HepG2 (cell line): ENCODE measurements around the gene STARD13. TPM values are rescaled to one million over a fixed set of nuclear protein-coding genes. Genes with fewer than 3 reads are reported as not detected.

Experiments
- POLR2AphosphoS5 ChIP-seq: IDR thresholded peaks from 2 replicates; pipeline ENCODE4 v1.6.1; 2012; ENCODE audit warnings: low read depth, low read length
- RCOR2 ChIP-seq: IDR thresholded peaks from 2 replicates; pipeline ENCODE4 v1.6.1; 2016; ENCODE audit warnings: missing biosample characterization, missing genetic modification reagents
- SAFB2 ChIP-seq: sonication (generic); formaldehyde crosslinking; IDR thresholded peaks from 2 replicates; pipeline ENCODE4 v1.5.1; 2020; ENCODE audit warnings: missing genetic modification reagents, low read depth, mild to moderate bottlenecking, borderline replicate concordance
- SIX1 ChIP-seq: sonication (generic); formaldehyde crosslinking; IDR thresholded peaks from 2 replicates; pipeline ENCODE4 v1.4.0; 2020; ENCODE audit warnings: missing genetic modification reagents, borderline replicate concordance
- SOX6 ChIP-seq, 2 experiments: fragments of 450-650 bp in 1 of 2; sonication (generic) in 1 of 2; formaldehyde crosslinking in 1 of 2; IDR thresholded peaks; 2 replicates each; pipeline versions ENCODE4 v1.4.0 to v1.6.1; 2017 to 2020; ENCODE audit warnings: antibody characterized with exemption in 1 of 2, mild to moderate bottlenecking in 1 of 2, missing genetic modification reagents in 1 of 2
- ZNF878 ChIP-seq: sonication (generic); formaldehyde crosslinking; IDR thresholded peaks from 2 replicates; pipeline ENCODE4 v1.8.1; 2023; ENCODE audit warnings: mild to moderate bottlenecking, missing genetic modification reagents, moderate library complexity
- polyA plus RNA-seq, 8 experiments: library from polyadenylated mRNA; depleted of rRNA in 3 of 8; stranded (reverse) in 7 of 8; unstranded in 1 of 8; fragments of >200 nt; fragmentation: Illumina TruSeq in 4 of 8; extraction: Trizol in 4 of 8; gene quantifications; 2 replicates each; pipeline versions ENCODE4 v1.2.1 to v1.2.3, GENCODE V29; 2011 to 2016; ENCODE audit warnings: low read depth in 4 of 8, missing spikeins in 1 of 8, mixed read lengths in 1 of 8; ENCODE audit not compliant: insufficient read depth in 1 of 8
- total RNA-seq, 5 experiments: library from RNA; depleted of rRNA; stranded (reverse); fragments of >200 nt; fragmentation: Illumina TruSeq; extraction: Trizol; gene quantifications; 2 replicates each; pipeline ENCODE4 v1.2.3, GENCODE V29; 2016; ENCODE audit warnings: low read depth in 1 of 5
- TF ChIP-seq, protein P1 (sequence below): sonication (generic); formaldehyde crosslinking; IDR thresholded peaks from 2 replicates; pipeline ENCODE4 v1.5.0; 2020; ENCODE audit warnings: missing genetic modification reagents
- TF ChIP-seq, protein P2 (sequence below): sonication (generic); formaldehyde crosslinking; IDR thresholded peaks from 2 replicates; pipeline ENCODE4 v1.8.0; 2022; ENCODE audit warnings: missing genetic modification reagents, mild to moderate bottlenecking, borderline replicate concordance
- TF ChIP-seq, protein P3 (sequence below): IDR thresholded peaks from 2 replicates; pipeline ENCODE4 v1.6.1; 2016
- TF ChIP-seq, protein P4 (sequence below): sonication (generic); formaldehyde crosslinking; conservative IDR thresholded peaks from 2 replicates; pipeline ENCODE4 v1.8.0; 2022; ENCODE audit warnings: low read depth, missing genetic modification reagents
- TF ChIP-seq, protein P5 (sequence below): sonication (generic); formaldehyde crosslinking; IDR thresholded peaks from 2 replicates; pipeline ENCODE4 v1.9.0; 2022; ENCODE audit warnings: missing genetic modification reagents, mild to moderate bottlenecking, borderline replicate concordance
- TF ChIP-seq, protein P6 (sequence below): IDR thresholded peaks from 2 replicates; pipeline ENCODE4 v1.6.1; 2018; ENCODE audit warnings: missing genetic modification reagents
- TF ChIP-seq, protein P7 (sequence below): IDR thresholded peaks from 2 replicates; pipeline ENCODE4 v1.6.1; 2016
- TF ChIP-seq, protein P8 (sequence below): sonication (generic); formaldehyde crosslinking; IDR thresholded peaks from 2 replicates; pipeline ENCODE4 v1.8.1; 2022; ENCODE audit warnings: mild to moderate bottlenecking, missing genetic modification reagents
- TF ChIP-seq, protein P9 (sequence below): sonication (generic); formaldehyde crosslinking; IDR thresholded peaks from 2 replicates; pipeline ENCODE4 v1.8.1; 2023; ENCODE audit warnings: mild to moderate bottlenecking, moderate library complexity, missing genetic modification reagents

STARD13 gene
- total and polyA plus RNA-seq, 2 of the 13 experiments (the other 11 are each of a cell fraction or from before 2014, with no cell fraction given), result 12.8 to 14.3 TPM

DNA sequence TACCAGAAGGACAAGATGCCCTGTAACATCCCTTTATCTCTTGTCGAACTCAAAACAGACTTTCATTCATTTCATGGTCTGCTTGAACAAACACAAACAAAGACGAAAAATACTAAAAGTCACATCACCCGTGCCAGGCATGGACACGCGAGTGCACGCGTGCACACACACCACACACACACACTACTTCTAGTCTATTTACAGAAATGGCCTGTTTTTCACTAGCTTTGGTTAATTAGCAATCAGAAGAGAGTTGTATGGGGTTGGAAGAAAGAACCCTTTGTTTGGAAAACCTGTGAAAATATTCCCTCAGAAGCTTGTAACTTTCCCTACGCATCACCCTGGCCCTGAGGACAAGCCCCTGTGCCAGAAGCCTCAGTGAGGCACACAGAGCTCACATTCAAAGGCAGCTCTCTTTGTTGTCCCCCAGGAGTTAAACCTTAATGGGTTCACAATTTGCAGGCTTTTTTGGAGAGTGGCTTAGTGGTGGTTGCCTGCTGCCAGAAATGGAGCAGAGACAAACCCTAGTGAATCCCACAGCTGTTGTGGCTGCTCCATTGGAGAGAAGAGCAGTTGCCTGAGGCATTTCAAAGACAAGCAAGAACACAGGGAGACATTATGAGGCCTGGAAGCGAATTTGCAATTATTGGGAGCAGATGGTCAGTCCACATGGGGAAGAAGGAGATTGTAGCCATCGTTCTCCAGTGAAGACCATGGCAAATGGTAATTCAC is 55.9 kb downstream of the STARD13 start (continued):
- TF ChIP-seq, protein P1, sequence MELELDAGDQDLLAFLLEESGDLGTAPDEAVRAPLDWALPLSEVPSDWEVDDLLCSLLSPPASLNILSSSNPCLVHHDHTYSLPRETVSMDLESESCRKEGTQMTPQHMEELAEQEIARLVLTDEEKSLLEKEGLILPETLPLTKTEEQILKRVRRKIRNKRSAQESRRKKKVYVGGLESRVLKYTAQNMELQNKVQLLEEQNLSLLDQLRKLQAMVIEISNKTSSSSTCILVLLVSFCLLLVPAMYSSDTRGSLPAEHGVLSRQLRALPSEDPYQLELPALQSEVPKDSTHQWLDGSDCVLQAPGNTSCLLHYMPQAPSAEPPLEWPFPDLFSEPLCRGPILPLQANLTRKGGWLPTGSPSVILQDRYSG (CRISPR knock-in tag), result 0 out of 2 replicates have a peak, but pooled peaks have one; percentile 60
- TF ChIP-seq, protein P2, sequence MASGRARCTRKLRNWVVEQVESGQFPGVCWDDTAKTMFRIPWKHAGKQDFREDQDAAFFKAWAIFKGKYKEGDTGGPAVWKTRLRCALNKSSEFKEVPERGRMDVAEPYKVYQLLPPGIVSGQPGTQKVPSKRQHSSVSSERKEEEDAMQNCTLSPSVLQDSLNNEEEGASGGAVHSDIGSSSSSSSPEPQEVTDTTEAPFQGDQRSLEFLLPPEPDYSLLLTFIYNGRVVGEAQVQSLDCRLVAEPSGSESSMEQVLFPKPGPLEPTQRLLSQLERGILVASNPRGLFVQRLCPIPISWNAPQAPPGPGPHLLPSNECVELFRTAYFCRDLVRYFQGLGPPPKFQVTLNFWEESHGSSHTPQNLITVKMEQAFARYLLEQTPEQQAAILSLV (CRISPR knock-in tag), result no peak
- TF ChIP-seq, protein P3, sequence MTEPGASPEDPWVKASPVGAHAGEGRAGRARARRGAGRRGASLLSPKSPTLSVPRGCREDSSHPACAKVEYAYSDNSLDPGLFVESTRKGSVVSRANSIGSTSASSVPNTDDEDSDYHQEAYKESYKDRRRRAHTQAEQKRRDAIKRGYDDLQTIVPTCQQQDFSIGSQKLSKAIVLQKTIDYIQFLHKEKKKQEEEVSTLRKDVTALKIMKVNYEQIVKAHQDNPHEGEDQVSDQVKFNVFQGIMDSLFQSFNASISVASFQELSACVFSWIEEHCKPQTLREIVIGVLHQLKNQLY, result peak; percentile 95
- TF ChIP-seq POLR2AphosphoS5 (peak; percentile 53), ZNF878 (CRISPR knock-in tag) (0 out of 2 replicates have a peak, but pooled peaks have one; percentile 59), SAFB2 (CRISPR knock-in tag) (no peak), SOX6 (IDR thresholded peaks at IDR 0.05) (no peak), SOX6 (CRISPR knock-in tag; IDR thresholded peaks at IDR 0.05) (peak; percentile 90), RCOR2 (peak; percentile 65), SIX1 (no peak)
- TF ChIP-seq, protein P4, sequence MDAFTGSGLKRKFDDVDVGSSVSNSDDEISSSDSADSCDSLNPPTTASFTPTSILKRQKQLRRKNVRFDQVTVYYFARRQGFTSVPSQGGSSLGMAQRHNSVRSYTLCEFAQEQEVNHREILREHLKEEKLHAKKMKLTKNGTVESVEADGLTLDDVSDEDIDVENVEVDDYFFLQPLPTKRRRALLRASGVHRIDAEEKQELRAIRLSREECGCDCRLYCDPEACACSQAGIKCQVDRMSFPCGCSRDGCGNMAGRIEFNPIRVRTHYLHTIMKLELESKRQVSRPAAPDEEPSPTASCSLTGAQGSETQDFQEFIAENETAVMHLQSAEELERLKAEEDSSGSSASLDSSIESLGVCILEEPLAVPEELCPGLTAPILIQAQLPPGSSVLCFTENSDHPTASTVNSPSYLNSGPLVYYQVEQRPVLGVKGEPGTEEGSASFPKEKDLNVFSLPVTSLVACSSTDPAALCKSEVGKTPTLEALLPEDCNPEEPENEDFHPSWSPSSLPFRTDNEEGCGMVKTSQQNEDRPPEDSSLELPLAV, result no peak
- TF ChIP-seq, protein P5, sequence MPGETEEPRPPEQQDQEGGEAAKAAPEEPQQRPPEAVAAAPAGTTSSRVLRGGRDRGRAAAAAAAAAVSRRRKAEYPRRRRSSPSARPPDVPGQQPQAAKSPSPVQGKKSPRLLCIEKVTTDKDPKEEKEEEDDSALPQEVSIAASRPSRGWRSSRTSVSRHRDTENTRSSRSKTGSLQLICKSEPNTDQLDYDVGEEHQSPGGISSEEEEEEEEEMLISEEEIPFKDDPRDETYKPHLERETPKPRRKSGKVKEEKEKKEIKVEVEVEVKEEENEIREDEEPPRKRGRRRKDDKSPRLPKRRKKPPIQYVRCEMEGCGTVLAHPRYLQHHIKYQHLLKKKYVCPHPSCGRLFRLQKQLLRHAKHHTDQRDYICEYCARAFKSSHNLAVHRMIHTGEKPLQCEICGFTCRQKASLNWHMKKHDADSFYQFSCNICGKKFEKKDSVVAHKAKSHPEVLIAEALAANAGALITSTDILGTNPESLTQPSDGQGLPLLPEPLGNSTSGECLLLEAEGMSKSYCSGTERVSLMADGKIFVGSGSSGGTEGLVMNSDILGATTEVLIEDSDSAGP (CRISPR knock-in tag), result 0 out of 2 replicates have a peak, but pooled peaks have one; percentile 21
- TF ChIP-seq, protein P6, sequence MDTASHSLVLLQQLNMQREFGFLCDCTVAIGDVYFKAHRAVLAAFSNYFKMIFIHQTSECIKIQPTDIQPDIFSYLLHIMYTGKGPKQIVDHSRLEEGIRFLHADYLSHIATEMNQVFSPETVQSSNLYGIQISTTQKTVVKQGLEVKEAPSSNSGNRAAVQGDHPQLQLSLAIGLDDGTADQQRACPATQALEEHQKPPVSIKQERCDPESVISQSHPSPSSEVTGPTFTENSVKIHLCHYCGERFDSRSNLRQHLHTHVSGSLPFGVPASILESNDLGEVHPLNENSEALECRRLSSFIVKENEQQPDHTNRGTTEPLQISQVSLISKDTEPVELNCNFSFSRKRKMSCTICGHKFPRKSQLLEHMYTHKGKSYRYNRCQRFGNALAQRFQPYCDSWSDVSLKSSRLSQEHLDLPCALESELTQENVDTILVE, result peak; percentile 31; the same call in 1 of the 2 replicates
- TF ChIP-seq, protein P7, sequence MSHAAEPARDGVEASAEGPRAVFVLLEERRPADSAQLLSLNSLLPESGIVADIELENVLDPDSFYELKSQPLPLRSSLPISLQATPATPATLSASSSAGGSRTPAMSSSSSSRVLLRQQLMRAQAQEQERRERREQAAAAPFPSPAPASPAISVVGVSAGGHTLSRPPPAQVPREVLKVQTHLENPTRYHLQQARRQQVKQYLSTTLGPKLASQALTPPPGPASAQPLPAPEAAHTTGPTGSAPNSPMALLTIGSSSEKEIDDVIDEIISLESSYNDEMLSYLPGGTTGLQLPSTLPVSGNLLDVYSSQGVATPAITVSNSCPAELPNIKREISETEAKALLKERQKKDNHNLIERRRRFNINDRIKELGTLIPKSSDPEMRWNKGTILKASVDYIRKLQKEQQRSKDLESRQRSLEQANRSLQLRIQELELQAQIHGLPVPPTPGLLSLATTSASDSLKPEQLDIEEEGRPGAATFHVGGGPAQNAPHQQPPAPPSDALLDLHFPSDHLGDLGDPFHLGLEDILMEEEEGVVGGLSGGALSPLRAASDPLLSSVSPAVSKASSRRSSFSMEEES (CRISPR knock-in tag), result no peak
- TF ChIP-seq, protein P8, sequence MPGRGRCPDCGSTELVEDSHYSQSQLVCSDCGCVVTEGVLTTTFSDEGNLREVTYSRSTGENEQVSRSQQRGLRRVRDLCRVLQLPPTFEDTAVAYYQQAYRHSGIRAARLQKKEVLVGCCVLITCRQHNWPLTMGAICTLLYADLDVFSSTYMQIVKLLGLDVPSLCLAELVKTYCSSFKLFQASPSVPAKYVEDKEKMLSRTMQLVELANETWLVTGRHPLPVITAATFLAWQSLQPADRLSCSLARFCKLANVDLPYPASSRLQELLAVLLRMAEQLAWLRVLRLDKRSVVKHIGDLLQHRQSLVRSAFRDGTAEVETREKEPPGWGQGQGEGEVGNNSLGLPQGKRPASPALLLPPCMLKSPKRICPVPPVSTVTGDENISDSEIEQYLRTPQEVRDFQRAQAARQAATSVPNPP (CRISPR knock-in tag), result no peak
- TF ChIP-seq, protein P9, sequence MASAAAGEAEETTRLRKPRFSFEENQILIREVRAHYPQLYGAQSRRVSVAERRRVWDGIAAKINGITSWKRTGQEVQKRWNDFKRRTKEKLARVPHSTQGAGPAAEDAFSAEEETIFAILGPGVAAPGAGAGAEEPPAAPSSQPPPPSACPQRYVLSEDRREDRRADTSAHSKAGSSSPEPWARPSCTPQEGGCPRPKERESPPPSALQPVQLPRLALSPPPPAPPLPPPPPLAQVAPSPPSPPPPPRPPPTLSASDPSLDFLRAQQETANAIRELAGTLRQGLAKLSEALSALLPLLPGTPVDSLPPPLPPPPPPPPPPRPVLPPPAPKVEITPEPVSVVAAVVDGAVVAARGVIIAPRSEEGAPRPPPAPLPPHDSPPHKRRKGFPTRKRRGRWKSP, result 0 out of 2 replicates have a peak, but pooled peaks have one; percentile 21
